Right lobe of liver (tissue), 6 donors: ENCODE measurements around the gene CARS1. TPM values are rescaled to one million over a fixed set of nuclear protein-coding genes. Genes with fewer than 3 reads are reported as not detected.

ENCODE experiments used
- ATAC-seq, 4 donors: fragments of 200-7000 bp; cut with Tn5 transposase; one replicate each; pipeline ENCODE4 v1.9.1; 2020; ENCODE audit warnings: mild to moderate bottlenecking in 4 of 4, moderate library complexity in 4 of 4
- DNase-seq, 3 donors: peaks; one replicate each; pipeline ENCODE4 v3.0.0-alpha.2; 2020
- H3K27ac ChIP-seq, 3 donors: fragments of 200-600 bp; one replicate each; pipeline ENCODE4 v1.8.0; 2022
- H3K27me3 ChIP-seq, 2 donors: fragments of 200-600 bp; one replicate each; pipeline ENCODE4 v1.8.0; 2022
- H3K36me3 ChIP-seq, 4 donors: fragments of 200-600 bp; sonication (generic) in 1 of 4; one replicate each; pipeline versions ENCODE4 v1.5.1 to v1.8.0; 2017 to 2022; ENCODE audit warnings: control low read depth in 1 of 4
- H3K4me1 ChIP-seq, 4 donors: fragments of 200-600 bp; sonication (generic) in 1 of 4; one replicate each; pipeline versions ENCODE4 v1.5.1 to v1.8.0; 2017 to 2022; ENCODE audit warnings: control low read depth in 1 of 4
- H3K4me3 ChIP-seq, 3 donors: fragments of 200-600 bp; one replicate each; pipeline ENCODE4 v1.8.0; 2022
- H3K9me3 ChIP-seq, 4 donors: fragments of 200-600 bp; sonication (generic) in 1 of 4; one replicate each; pipeline versions ENCODE4 v1.5.1 to v1.8.0; 2017 to 2022; ENCODE audit warnings: control low read depth in 1 of 4
- CTCF ChIP-seq, 4 donors: fragments of 200-600 bp in 3 of 4; fragments of 450-650 bp in 1 of 4; IDR thresholded peaks; one replicate each; pipeline versions ENCODE4 v1.5.1 to v1.8.0; 2016 to 2022; ENCODE audit warnings: antibody characterized with exemption in 4 of 4, mild to moderate bottlenecking in 2 of 4
- POLR2A ChIP-seq: fragments of 450-650 bp; IDR thresholded peaks from one replicate; pipeline ENCODE4 v1.6.1; 2017; ENCODE audit warnings: antibody characterized with exemption, mild to moderate bottlenecking
- WGBS: methylation state at CpG from one replicate; pipeline ENCODE4 v1.1.6; 2018; ENCODE audit warnings: low coverage, low lambda C conversion rate; ENCODE audit not compliant: insufficient coverage; ENCODE audit errors: missing lambda C conversion rate; 5-methylcytosine and 5-hydroxymethylcytosine counted together
- intact Hi-C, 2 donors: fragments of 100-400 bp; cut with DNase I; formaldehyde crosslinking; loops; one replicate each; pipeline versions ENCODE4 v1.11.2 to v1.14.1; 2022
- total RNA-seq, 6 experiments: library from RNA; depleted of rRNA in 2 of 6; stranded (reverse); fragments of >200 nt in 2 of 6; fragmentation: NEBNext Ultra II Directional in 3 of 6; extraction: Animal tissue kit (Norgen Biotek cat#: 25700) in 3 of 6; gene quantifications; one replicate each; pipeline versions ENCODE4 v1.1.0 to v1.2.4, GENCODE V29; 2016 to 2023
- donor health status: DM: no; HTN: yes; CAD: no.
- donor health status: DM: no; HTN: no; CAD: no.
- donor health status: DM: no; HTN: no; CAD: no.
- donor health status: DM: no; HTN: yes; CAD: no.
- donor health status: DM: no; HTN: yes; CAD: no.

CARS1 gene
- total RNA-seq, 6 experiments from 2014 or later = 17.3 to 44.7 (median 22.7) TPM

GRCh38 chr11:2981130-2981529 lies 76.1 kb downstream of the CARS1 start:
- intact Hi-C loops = no loop called here
- peaks cover 0 to 15% (median 4%) of the 10 kb centered on the region in 4 donors for H3K4me1 ChIP-seq
- H3K9me3 ChIP-seq = no peaks in the 10 kb centered on the region
- WGBS = 95% methylated on average over 4 of the region's 8 CpGs
- H3K27me3 ChIP-seq = no peaks in the 10 kb centered on the region
- DNase-seq = no peak
- no peak for TF ChIP-seq POLR2A
- no peak for TF ChIP-seq CTCF (IDR thresholded peaks at IDR 0.05)
- no peak overlapping the region for H3K27ac ChIP-seq
- ATAC-seq = peak in 1 of 4 donors; percentile 18
- H3K36me3 ChIP-seq = peaks cover 0 to 27% (median 16%) of the 10 kb centered on the region in 4 donors
- no peak overlapping the region for H3K4me3 ChIP-seq

GRCh38 chr11:2980168-2980840 lies 76.9 kb downstream of the CARS1 start:
- H3K4me3 ChIP-seq = no peak overlapping the region
- H3K27ac ChIP-seq = no peak overlapping the region
- H3K27me3 ChIP-seq = no peaks in the 10 kb centered on the region
- peaks cover 0 to 36% (median 18%) of the 10 kb centered on the region in 4 donors for H3K36me3 ChIP-seq
- peaks cover 0 to 7% (median 0%) of the 10 kb centered on the region in 4 donors for H3K4me1 ChIP-seq
- WGBS = 65% methylated on average over 6 of the region's 6 CpGs
- intact Hi-C loops = no loop called here
- TF ChIP-seq CTCF (IDR thresholded peaks at IDR 0.05) (no peak), POLR2A (no peak)
- H3K9me3 ChIP-seq = no peaks in the 10 kb centered on the region
- ATAC-seq (no peak), DNase-seq (no peak)

DNA sequence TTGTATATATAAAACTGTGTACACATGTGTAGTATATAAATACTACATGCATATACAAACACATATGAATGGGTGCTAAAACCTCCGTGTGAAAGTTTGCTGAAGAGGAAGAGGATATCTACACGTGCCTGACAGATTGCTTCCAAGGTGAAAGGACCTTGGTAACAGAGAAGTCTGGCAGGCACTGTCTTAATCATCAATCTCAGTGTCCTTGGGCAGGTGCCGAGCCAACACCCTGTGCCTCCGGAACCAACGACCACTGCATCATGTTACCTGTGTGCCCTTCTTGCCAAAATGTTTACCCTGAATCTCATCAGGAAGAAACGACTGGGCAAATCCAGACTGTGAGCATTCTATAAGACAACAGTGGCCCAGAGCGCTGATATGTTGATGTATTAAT lies 80.1 kb downstream of the CARS1 start:
- 54% methylated on average over 7 of the region's 7 CpGs for WGBS
- no peaks in the 10 kb centered on the region for H3K27me3 ChIP-seq
- no peak overlapping the region for H3K27ac ChIP-seq
- TF ChIP-seq POLR2A (no peak), CTCF (IDR thresholded peaks at IDR 0.05) (no peak)
- ATAC-seq (no peak), DNase-seq (no peak)
- H3K36me3 ChIP-seq = peaks cover 7 to 66% (median 35%) of the 10 kb centered on the region in 4 donors
- H3K4me1 ChIP-seq = no peaks in the 10 kb centered on the region
- no peak overlapping the region for H3K4me3 ChIP-seq
- H3K9me3 ChIP-seq = no peaks in the 10 kb centered on the region
- intact Hi-C loops = no loop called here

DNA sequence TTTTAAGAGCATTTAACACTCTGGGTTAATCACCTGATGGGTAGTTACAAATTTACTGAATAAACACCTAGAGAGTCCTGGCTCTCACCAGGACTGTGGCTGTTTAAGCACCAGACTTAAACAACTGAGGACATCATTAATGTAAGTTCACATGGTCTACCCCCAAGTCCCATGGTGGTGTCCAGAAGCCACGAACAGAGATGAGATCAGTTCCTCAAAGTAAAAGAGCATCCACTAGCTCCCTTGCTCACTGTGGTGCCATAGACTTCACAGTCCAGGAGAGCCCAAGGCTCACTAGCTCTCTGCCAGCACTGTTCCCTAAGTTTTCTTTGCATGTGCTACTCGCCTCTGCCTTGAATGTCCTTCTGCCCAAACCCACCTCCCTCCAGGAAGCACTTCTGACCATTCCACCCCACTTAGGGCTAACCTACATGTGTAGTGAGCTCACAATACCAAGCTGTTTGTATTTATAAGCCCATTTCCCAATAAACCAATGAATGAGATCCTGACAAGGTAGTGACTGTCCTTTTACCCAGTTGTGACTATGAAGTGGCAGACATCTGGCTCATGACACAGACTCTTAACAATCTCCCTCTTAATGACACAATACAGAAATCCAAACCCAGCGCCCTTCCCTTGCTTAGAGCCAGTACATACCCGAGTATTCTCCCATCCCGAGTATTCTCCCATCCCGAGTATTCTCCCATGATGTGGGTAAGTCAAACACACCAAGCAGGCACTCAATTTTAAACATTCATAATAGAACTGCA lies 80.7 kb downstream of the CARS1 start:
- H3K9me3 ChIP-seq = no peaks in the 10 kb centered on the region
- H3K4me1 ChIP-seq = no peaks in the 10 kb centered on the region
- no peak overlapping the region for H3K4me3 ChIP-seq
- H3K36me3 ChIP-seq = peaks cover 7 to 72% (median 38%) of the 10 kb centered on the region in 4 donors
- TF ChIP-seq POLR2A = no peak
- no peak for TF ChIP-seq CTCF (IDR thresholded peaks at IDR 0.05)
- intact Hi-C loops = no loop called here
- DNase-seq (no peak), ATAC-seq (no peak)
- WGBS = 67% methylated on average over 5 of the region's 6 CpGs
- H3K27ac ChIP-seq = no peak overlapping the region
- H3K27me3 ChIP-seq = no peaks in the 10 kb centered on the region
